SIG-M5 (cell line): Measurements from ENCODE around the gene DDC.

Experiments used
- DNase-seq: peaks from one replicate; lab custom pipeline; 2025; lab: John Stamatoyannopoulos, UW

The DDC gene

GRCh38 chr7:50412973-50413372 is 152.2 kb downstream of the DDC start:
- no peak for DNase-seq

- DNase-seq: no peak
These were observed 153.9 kb downstream of the DDC start for GRCh38 chr7:50411332-50411731.

- peak; percentile 49 for DNase-seq
These were observed 155.1 kb downstream of the DDC start for GRCh38 chr7:50409856-50410745.
